ENCODE results near the gene GRSF1.

DNA sequence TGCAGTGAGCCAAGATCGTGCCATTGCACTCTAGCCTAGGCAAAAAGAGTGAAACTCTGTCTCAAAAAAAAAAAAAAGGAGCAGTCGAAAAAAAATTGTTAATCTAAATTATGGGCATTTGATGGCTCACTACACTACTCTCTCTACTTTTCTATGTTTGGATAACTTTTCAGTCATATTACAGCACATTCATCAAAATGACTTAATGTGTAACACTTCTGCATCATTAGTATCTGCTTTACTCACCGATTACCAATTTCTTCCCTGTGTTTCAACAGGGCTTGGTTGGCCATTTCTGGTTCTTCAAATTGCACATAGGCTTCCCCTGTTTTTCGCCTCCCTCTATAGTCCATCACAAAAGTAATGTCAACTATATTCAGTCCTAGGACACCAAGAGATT lies 8.4 kb downstream of the GRSF1 start:
- TF ChIP-seq STAG1 (CRISPR knock-in tag; IDR thresholded peaks at IDR 0.05) (no peak), KLF13 (CRISPR knock-in tag; IDR thresholded peaks at IDR 0.05) (no peak), ZBTB1 (CRISPR knock-in tag; IDR thresholded peaks at IDR 0.05; ENCODE audit: borderline replicate concordance) (no peak), PBX3 (CRISPR knock-in tag; IDR thresholded peaks at IDR 0.05; ENCODE audit: borderline replicate concordance) (no peak), ESRRA (CRISPR knock-in tag; IDR thresholded peaks at IDR 0.05; ENCODE audit: low read depth) (no peak)
